HG02623 (cell line): ENCODE data around the gene FAM163A.
A peak's percentile ranks its signal among the peaks of the same experiment; 100 is the strongest.
"Not testable (repeated sequence)": the region's sequence is repeated elsewhere in the genome, so short reads cannot be mapped to it uniquely, and the experiment has no call there.

Source experiments
- ATAC-seq: cut with Tn5 transposase; IDR thresholded peaks from one replicate; pipeline ENCODE4 v1.9.1; 2021; ENCODE audit warnings: moderate library complexity; ENCODE audit not compliant: unreplicated experiment

FAM163A gene

DNA sequence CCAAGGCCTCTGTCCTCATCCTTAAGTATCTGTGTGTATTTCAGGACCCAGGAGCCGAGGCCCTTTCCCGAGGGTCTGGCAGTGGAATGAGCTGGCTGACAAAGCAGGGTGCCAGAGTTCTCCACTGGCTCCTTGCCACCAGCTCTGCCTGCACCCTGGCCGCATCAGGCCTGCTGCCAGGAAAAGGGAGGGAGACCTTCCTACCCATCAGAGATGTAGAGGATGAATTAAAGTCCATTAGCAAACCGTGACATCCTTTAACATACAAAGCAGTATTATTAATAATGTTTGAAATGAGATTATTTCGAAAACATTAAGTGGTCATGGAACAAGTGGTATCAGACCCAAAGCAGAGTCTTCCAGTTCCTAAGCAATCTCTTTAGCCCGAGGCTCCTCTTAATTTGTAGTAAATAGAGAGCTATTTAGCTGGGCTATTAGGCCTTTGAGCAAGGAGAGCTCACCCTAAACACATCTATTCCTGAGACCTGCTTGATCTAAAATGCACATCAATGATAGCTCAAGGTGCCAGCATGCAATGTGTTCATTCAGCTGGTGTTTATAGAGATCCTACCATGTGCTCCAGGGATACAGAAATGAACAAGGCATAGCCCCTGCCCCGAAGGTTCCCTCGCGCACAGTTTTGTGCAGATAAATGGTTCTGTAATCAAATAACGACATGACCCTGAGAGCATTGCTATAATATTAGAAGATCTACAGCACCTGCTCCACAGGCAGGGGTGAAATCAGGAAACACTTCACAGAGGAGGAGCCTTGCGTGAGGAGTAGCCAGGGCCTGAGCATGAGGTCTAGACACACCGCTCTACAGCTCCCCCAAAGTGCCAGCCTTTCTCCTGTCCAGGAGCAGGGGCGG lies 44.0 kb downstream of the FAM163A start:
- ATAC-seq, result no peak

DNA sequence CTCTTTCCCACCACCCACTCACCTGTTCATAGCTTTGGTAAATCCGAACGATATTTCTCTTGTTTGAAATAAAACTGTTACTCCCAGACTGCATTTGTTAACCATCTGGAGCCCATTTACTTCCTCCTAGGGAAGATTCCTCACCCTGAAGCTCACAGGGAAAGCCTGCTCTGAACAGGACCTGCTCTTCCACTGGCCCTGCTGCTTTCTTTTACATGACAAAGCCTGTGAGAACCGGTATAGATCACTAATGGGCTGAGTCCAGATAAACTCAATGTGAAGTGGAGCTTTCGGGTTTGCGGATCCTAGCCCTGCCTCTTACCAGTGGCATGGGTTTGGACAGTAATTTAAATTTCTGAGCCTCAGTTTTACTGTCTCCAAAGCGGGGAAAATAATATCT lies 45.2 kb downstream of the FAM163A start:
- no peak for ATAC-seq

DNA sequence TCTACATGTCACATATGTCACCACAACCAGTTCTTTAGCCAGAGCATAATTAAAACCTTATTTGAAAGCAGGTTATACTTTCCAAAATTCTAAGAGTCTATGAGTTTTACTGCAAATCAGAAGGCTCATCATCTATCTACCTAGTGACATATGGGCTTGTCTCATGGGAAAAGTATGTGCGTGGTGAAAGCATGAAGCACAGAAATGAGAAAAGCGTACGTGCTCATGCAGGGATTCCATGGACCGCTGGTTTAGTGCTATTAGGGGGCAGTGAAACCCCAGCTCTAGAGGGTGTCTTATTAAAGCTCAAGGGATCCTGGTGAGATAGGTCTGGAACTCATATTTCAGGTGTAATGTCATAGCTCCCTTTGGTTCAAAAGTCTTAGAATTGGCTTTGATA lies 50.2 kb downstream of the FAM163A start:
- ATAC-seq, result no peak

DNA sequence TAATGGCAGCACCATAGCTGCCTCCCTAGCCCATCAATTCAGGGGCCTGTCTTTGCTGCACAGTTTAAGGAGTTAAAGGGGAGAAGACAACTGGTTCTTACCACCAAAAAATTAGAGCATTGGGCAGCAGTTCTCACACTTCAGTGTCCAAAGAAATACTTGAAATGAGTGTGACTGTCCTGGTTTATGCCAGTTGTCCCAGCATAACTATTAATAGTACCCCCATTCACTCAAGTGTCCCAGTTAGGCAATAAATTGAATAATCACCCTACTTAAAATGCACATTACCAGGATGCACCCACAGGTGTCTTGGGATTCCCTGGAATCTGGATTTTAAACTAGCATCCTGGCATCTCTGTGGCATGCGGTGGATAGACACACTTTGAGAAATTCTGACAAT lies 51.1 kb downstream of the FAM163A start:
- ATAC-seq, result no peak

DNA sequence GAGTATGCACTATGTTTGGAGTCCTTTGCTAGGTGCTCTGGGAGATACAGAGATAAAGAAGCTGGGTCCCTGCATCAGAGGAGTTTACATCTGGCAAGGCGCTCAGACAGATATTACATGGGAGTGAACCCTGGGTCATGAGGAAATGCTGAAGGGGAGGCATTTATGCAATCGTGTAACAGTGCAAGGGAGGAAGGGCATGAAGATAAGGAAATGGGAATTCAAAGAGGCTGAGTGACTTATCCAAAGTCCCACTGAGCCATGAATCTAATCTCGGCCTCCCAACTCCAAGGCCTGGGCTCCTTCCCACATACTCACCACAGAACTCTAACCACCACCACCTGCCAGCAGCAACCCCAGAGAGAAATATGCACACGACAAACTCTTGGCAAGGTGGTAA lies 51.6 kb downstream of the FAM163A start:
- ATAC-seq, result no peak

DNA sequence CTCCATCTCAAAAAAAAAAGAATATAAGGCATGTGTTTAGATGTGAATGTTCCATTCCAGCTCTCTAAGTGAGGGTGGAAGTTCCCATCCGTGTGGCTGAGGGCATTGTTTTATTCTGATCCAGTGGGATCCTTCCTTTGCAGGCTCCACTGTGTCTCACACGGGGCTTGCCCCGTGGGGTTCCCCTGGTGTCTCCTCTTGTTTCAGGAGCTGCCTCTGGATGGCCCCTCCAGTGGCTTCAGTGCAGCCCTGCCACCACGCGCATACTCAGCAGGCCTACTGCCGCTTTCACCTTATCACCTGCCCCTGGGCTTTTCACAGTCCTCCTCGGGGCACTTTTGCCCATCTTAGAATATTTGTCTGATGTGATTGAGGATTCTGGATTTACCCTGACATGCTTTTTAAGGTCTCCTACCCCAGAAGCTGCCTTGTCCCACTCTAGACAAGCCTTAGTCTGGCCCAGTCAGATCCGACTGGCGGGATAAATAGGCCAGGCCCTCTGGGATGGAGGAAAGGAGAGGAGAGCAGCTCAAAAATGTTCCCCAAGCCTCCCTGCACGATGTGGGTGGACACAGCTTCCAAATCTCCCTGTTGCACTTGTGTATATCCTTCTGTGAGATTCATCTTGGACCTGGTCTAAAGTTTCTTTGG lies 55.2 kb downstream of the FAM163A start:
- no peak for ATAC-seq

DNA sequence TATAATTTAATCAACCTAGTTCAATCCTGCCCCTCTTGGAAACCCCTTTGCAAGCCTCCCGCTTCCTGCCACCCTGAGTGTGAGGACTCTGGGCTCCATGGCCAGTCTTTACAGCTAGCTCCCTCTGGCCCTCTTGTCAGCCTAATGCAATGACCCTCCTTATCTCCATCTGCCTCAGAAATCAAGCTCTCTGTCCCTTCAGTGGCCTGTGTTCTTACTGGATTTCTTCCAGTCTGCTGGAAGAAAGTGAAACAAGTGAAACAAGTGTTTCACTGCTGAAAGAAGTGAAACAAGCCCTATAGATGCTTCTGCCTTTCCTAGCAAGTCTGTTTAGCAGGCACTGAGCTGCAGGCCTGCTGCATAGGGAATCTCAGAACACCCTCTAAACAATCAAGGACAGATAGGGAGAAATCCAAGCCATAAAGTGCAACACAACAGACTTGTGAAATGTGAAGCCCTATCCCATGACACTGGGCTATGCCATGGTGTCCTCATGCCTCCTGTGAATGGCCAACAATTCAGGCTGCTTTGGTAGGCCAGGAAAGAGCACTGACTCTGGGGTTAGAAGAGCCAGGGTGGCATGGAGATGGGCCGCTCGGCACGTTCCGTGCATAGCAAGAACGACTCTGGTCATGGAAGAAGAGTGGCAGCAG lies 55.9 kb downstream of the FAM163A start:
- no peak for ATAC-seq

DNA sequence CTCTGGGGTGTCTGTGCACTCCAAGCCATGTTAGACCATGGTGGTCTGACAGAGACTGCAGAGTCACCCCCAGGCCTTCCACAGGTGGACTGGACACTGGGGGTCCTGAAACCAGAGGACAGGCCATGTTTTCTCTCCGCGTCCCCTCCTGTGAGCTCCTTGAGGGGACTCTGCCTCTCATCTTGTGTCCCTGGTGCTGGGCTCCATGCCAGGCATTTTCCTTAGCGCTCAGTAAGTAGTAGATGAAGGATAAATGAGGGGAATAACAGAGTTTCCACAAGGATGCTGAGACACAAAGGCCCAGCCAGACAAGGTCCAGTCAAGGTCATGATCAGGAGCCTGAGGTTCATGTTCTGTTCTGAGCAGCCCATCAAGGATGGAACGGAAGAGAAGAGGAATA lies 57.4 kb downstream of the FAM163A start:
- ATAC-seq, result no peak

DNA sequence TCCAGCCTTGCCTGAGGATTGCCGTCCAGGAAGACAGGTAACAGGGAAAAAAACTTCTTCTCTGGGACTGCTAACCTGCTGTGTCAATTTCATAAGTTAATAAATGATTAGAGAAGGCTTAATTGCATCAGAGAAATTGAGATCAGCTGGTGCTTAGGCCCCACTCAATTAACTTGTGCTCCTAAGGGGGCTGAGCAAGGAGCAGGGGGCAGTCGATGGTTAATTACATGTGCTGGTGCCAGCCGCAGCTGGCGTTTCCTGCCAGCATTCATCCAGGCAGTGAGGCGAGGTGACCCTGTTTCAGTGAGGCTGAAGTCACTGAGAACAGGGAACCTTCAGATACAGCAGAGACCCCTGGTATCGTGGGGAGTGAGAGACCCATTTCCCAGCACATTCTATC lies 60.0 kb downstream of the FAM163A start:
- no peak for ATAC-seq

DNA sequence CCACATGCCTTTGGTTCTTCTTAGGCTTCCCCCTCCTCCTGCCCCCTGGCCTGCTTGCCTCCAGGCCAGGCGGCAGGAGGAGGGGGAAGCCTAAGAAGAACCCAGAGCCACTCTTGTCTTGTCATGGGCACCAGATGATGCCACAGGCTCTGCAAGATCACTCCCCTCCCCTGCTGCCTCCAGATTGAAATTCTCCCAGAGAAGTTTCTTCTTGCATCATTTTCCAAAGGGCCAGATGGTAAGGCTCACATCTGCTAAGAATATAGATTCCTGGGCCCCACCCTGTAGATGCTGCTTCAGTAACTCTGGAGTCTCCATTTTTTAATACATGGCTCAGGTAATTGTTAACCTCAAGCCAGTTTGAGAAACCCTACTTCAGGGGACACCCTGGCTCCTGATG lies 60.8 kb downstream of the FAM163A start:
- ATAC-seq, result no peak

DNA sequence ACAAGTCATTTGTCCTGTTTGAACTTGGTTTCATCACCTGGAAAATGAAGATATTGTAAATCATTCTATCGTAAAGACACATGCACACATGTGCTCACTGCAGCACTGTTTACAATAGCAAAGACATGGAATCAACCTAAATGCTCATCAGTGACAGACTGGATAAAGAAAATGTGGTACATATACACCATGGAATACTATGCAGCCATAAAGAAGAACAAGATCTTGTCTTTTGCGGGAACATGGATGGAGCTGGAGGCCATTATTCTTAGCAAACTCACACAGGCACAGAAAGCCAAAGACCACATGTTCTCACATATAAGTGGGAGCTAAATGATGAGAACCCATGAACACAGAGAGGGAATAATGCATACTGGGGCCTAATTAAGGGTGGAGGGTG lies 61.3 kb downstream of the FAM163A start:
- not testable (repeated sequence) for ATAC-seq

DNA sequence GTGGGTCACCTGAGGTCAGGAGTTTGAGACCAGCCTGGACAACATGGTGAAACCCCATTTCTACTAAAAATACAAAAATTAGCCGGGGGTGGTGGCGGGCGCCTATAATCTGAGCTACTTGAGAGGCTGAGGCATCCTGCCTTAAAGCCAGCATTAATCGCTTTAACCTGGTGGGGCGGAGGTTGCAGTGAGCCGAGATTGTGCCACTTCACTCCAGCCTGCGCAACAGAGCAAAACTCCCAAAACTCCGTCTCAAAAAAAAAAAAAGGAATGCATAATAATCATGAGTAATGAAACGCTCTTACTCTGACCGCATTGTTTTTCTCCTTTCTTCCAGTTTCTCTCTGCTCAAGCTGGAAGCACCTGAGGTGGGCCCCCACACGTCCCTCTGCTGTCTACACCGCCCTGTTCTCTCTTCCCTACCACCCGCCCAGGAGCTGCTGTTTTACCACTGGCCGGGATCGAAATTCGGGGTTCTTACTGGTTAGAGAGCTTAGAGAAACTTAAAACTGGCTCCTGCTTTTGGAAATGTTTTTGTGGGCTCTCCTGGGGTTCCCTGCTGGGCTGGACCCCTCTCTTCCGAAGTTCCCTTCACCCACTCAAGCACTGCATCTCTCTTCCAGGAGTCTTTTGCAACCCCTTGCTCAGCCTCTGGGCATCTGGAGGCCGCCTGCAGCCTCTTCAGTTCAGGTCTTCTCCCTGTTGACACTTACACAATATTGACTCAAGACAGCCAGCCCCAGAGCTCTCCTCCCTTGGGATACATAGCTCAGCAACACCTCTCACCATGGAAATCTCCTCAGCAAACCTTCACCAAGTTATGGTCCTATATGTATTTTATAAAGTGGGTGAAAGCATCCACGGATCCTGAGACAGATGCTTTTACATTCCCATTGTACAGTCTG lies 62.5 kb downstream of the FAM163A start:
- no peak for ATAC-seq

DNA sequence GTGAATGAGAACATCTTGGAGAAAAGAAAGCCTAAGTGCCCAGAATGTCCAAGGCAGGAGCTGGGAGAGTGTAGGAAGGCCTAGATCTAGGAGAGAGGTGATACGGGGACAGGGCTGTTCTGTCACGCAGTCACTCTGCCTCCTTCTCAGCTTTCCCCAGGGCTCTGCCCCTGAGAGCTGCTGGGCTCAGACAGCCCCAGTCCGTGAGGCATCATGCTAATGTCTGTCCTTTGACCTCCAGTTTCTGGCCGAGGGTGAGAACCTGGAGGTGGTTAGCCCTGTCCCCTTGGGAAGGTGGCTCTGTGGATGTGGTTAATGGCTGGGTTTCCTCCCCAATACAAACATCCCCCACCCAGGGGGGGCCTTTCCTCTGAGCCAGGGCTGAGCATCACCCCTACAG lies 63.2 kb downstream of the FAM163A start:
- no peak for ATAC-seq

DNA sequence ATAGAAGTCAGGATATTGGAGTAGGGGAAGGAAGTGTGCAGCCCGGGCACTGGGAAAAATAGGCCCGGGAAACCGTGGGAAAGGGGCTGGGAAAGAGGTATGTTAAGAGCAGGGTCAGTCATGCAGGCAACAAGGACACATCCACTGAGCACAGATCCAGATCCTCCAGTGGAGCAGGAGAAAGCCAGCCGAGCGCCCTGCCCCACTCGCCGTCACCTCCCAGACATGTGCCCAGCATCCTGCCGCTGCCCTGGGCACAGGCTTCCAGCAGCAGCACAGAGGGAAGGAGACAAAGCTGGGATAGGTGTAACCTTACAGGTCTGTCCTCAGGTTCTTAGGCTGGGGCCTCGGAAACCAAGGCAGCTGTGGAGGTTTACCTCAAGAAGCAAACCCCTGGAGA lies 64.2 kb downstream of the FAM163A start:
- ATAC-seq, result no peak

DNA sequence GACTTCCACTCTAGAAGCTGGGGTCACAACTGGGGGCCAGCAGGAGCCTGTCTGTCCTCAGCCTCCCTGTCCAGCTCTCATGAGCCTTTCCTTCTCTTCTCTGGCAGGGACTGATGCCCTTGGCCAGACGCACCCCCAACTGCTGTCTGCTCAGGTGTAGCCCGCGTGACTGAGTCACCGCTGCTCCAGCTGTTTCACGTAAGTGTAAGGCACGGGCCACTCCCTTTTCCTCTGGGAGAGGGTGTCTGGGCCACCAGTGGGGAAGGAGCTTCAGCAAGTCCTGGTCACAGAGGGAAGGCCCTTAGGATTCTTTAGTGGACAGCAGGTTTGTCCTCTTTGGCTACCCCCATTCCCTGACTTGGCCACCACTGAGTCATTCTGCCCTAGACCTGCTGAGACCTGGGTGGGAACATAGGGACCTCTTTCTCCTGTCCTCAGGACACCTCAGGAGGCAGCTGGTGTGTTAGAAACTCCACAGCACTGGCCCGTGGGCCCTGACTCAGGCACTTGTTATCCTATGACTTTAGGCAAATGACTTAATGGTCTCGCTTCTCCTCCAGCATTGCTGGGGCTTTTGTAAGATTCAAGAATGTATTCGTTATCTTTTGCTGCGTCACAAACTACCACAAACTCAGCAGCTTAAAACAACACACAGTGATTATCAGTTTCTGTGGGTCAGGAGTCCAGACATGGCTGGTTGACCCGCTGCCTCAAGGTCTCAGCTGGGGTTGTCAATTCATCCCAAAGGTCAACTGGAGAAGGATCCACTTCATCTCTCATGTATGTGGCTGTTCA lies 64.8 kb downstream of the FAM163A start:
- ATAC-seq, result no peak

DNA sequence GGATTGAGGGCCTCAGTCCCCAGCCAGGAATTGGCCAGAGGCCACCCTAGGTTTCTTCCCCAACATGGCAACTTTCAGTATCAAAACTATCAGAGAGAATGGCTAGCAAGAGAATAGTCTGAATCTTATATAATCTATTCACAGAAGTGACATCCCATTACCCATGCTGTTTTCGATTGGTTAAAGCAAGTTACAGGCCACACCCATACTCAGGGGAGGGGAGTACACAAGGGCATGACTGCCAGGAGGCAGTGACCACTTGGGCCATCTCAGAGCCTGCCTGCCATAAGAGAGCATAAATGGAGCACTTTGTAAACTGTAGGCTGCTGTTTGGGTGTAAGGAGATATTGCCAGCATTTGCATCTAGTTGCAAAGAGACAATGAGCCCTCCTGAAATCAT lies 65.4 kb downstream of the FAM163A start:
- ATAC-seq, result no peak

DNA sequence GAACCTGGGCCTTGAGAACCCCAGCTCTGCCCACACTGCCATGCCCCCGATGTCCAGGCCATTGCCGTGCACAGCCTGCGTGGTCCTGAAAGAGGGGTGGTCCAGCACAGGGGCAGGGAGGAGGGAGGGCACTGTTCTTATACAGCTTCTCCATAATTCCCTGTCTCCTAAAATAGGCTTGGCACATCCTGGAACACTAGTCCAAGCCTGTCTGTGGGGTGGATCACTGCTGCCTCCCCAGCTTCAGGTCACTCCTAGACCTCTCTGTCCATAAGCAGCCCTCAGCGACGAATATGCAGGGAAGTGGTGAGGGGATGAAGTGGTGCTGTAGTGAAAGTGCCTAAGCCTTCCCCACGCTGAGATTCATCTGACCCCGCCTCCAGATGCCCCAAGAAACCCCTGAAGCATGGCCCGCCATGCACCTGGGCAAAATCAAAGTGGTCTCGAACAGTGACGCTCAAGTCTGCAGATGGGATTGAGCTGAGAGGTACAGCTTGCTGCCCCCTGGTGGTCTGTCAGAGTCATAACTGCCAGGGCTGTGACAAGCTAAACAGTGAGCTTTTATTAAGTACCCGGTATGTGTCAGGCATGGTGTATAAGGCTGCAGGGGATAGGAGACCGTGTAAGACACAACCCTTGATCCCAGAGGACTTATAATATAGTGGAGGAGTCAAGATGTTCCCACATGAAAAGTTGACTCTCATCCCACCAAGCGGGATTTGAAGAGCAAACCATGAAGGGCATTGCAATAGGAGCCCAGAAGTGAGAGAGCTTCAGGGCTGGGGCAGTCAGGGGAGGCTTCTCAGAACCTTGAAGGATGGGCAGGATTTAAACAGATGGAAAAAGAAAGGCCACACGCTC lies 66.6 kb downstream of the FAM163A start:
- peak; percentile 54 for ATAC-seq

DNA sequence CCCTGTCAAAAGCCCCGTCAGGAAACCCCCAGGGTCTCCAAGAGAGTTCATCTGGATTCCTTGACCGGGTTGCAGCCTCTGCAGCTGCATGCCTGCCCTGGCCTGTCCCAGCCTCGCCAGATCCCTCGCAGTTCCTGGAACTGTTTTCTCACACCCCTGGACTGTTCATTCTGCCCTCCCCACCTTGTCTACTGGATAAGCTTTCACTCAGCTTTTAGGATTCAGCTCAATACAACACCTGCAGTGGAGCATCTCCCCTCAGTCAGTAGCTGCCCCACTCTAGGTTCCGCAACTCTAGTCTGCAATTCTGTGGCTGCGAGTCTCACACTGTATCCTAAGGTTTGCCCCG lies 67.2 kb downstream of the FAM163A start:
- no peak for ATAC-seq

DNA sequence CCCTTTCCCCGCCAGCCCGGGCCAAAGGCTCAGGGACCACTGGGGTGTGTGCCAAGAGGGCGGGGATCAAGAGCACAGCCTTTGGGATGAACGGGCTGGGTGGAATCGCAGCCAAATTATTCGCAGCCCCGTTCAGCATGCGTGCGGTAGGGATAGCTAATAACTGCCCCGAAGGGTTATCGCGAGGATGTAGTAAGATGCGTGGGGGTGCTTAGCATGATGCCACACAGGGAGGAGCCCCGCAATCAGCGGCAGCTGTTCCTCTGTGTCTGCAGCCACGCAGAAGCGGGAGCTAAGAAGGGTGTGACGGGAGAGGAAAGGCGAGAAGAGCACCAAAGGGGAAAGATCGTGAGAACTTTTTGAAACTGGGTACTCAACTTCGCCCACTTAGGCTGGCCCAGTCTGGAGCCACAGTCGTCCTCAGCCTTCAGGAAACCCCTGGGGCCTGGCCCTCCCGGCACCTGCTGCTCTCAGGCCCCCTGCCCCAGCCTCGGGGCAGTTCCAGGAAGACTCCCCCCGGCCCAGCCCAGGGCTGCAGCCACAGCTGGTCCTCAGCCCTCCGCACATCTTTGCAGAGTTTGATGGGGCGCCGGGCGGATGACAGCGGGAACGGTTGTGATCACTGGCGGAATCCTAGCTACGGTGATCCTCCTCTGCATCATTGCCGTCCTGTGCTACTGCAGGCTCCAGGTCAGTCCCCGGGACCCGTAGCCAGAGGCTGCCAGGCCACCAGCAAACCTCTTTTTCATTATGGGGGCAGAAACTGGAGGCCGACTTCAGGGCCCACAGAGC lies 69.6 kb downstream of the FAM163A start:
- ATAC-seq, result no peak
